ENCODE results near the gene CCDC174.
"Not testable (repeated sequence)": the region's sequence is repeated elsewhere in the genome, so short reads cannot be mapped to it uniquely, and the experiment has no call there.

The CCDC174 gene

DNA sequence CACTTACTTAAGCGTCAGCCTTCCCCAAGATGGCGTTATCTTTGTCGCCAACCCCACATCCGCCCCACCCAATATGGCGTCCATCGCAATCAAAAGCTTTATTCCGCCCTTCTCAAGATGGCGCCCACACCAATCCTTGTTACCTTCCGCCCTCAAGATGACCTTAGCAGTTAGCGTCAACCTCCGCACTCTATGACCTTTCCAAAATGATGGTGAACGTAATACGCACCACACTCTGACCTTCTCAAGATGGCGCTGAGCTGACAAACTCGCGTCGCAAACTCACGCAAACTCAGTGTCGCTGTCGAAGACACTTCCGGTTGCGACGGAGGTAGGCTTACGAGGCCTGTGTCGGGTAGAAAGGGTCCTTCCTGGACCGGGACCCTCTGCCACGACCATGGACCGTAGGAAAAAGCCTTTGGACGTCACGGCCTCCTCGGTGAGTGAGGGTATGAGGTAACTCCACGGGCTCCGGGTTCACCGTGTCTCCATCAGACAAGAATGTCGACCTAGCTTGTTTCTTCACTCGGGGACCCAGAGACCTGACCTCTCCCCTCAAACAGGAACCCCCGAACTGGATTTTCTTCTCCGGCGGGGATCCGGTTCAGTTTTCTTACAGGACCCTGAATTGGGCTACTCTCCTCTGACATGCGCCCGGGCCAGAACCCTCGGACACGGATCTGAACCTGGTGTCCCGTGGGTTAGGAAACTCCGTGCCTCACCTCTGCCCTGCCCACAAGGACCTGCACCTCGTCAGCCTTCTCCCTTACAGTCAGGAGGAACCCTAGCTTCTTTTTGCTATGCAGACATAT, at the start of gene CCDC174:
TSS of gene CCDC174 (plus strand) at position 323 of the 812 bp plus-strand sequence. CDS start at position 398, 75 bp downstream.
- peak; percentile 99 for DNase-seq

DNA sequence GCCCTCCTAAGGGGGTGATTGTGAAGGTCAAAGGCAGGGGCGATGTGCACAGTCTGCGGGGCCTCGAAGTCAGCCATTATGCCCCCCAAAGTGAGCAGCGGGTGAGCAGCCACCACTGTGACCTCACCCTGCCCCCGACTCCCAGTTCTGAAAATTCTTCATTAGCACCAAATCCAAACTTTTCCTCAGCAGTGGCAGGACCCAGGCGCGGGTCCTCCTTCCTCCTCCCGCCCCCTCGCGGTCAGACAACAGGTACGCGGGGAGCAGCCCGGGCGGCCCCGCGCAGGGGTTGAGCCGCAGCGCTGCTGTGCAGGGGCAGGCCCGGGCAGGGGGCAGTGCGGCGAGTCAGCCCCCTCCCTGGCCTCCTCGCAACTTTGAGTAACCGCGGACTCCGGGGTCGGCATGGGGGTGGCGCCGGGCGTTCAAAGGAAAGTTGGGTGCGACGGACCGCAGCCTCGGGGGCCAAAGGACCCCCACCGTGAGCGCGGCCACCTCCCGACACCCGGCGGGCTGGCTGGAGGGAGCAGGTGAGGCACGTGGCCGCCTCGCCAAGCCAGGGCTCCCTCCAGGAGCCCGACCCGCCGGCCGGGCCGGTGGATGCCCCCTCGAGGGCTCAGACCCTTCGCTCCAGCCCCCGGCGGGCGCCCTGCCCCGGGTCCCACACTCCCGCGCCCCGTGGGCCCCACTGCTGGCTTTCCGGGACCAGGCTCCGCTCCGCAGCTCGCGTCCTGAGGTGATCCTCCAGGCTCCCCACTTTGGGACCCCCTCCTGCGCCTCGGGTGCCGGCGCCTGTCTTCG, 49.4 kb upstream of the CCDC174 start:
- no peak for DNase-seq

DNA sequence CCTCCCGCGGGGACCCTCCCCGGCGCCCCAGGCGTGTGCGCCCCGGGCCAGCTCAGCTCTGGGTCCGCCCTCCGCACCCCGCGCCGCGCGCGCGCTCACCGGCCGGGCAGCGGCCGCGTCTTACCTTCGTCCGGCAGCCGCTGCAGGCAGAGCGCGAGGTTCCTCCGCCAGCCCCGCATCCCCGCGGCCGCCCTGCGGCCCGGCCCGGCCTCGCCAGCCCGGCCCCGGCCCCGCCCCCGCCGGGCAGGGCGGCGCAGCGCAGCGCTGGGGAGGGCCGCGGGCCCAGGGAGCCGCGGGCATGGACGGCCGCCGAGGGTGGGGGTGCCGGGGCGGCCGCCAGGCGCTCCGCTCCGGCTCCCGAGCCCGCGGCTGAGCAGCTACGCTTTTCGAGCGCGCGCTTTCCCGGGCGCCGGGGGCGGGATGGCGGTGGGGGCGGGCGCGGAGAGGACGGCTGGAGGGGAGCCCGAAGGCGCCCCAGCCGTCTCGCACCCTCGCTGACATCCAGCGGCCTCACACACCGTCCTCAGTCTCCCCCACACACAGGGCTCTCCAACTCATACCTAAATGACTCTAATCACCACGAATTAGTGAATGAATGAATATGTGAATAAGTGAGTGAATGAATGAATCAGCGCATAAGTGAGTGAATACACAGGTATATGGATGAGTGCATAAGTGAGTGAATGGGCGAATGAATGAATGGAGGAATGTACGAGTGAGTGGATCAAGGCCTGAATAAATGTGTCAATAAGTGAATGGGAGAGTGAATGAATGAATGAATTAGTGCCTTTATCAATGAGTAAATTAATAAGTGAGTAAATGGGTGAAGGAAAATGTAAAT, 48.5 kb upstream of the CCDC174 start:
- no peak for DNase-seq

DNA sequence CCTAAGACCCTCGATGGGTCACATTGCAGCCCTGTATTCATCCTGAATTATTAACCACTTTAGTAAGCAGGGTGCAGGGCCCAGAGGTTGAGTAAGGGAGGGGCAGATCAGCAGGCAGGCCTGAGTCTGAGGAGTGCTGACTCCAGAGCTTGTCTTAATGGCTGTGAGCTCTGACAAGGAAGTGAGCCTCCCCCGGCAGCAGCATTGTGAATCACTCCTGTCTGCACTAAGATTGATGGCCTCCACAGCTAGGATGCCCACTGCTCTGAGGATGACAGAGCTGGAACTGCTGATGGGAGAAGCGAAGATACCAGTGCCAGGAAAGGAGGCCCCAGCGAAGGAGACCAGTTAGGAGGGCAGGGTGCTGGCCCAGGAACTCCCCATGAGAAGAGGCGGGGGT, 46.5 kb upstream of the CCDC174 start:
- no peak for DNase-seq

- no peak for DNase-seq
Measured at GRCh38 chr3:14605744-14606143, 45.8 kb upstream of the CCDC174 start.

GRCh38 chr3:14606669-14607339, 44.8 kb upstream of the CCDC174 start:
- no peak for DNase-seq

DNA sequence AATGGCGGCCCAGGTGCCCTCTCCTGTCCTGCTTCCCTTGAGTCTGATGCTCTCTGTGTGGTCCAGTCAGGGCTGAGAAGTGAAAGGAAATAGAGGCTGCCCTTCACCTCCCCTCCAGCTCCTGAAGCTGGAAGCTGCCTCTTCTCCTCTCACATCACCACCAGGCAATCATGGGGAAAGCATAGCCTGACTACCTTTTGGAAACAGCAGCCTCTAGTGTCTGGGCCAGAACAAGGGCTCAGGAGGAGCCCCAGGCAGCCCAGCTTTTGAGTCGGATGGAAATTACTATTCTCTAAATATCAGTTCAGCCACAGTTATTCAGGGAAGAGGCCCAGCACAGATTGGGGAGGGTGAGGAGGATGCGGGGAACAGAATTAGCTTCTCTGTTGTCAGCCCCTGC, 43.3 kb upstream of the CCDC174 start:
- no peak for DNase-seq

GRCh38 chr3:14609058-14609457, 42.5 kb upstream of the CCDC174 start:
- not testable (repeated sequence) for DNase-seq

DNA sequence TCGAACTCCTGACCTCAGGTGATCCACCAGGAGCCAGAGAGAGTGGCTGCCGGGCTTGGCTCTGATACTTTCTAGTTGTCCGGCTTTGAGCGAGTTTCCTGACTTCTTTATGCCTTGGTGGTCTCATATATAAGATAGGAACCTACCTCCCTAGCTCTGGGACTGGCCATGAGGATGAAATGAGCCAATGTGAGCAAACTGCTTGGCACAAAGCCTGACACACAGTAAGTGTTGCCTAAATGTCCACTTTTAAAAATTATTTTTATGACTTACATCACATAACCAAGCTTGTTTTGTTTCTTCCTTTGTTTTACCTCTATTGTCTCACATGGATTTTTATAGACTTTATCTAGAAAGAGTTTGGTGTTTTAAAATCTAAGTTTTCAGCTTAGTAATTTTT, 42.1 kb upstream of the CCDC174 start:
- DNase-seq: no peak

- DNase-seq: no peak
Measured at GRCh38 chr3:14609941-14610340, 41.6 kb upstream of the CCDC174 start.

DNA sequence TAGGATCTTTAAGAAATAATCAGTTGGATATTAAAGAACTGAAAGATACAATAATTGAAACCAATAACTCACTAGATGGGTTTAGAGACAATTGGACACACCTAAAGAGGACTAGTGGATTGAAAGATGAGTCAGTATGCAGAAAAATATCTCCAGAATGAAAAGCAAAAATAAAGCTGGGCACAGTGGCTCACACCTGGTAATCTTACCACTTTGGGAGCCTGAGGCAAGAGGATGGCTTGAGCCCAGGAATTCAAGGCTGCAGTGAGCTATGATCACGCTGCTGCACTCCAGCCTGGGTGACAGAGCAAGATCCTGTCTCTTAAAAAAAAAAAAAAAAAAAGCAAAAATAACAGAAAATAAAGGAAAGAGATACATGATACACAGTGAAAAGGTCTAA, 37.4 kb upstream of the CCDC174 start:
- DNase-seq: no peak

DNA sequence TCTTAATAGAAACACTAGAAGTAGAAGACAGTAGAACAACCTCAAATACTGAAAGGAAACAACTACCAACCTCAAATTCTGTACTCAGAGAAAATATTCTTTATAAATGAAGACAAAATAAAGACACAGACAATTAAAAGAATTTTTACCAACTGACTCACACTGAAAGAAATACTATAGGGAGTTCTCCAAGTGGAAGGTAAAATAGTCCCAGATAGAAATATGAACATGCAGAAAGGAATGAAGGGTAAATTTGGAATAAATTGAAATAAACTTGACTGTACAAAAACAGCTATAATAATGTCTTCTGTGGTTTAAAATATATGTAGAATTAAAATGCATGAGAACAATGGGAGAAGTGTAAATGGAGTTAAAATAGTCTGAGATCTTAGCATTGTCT, 36.7 kb upstream of the CCDC174 start:
- DNase-seq: no peak

DNA sequence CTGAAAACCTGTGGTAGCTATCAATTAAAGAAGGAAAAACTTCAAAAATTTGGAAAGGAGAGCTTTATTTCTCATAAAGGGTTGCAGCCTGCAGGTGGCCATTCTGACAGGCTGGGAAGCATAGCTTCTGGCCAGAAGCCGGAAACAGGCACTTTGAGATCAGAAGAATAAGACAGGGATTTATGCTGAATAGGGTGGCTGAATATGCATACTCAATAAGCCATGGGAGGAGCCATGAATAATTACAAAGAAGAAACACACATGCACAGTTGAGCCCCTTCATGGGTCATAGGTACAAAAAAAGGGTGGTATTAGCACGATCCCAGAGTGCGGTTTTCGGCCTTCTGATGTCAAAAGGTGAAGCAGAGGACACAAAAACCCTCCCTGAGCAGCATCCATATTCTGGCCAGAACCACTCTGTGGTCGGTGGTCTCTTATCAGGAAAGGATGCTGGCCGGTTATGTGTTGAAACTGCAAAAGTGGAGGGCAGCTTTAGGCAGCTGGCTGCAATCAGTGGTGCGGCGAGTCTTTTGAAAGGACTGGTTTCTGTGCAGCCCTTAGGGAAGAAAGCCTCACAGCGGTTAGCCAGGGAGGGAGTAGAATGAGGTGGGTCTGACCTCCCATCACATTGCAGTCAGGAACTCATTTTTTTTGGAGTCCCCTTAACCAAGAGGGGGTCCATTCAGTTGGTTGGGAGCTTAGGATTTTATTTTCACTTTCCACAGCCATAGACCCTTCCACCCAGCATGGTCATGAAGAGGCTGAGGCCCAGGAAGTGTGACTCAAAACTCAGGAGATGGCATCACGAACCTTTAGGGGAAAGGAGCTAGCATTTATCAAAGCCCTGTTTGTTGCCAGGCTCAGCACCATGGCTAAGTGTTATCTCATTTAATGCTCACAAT, 34.7 kb upstream of the CCDC174 start:
- DNase-seq: no peak

- DNase-seq: peak; percentile 1
Measured at GRCh38 chr3:14617508-14618023, 34.0 kb upstream of the CCDC174 start.

DNA sequence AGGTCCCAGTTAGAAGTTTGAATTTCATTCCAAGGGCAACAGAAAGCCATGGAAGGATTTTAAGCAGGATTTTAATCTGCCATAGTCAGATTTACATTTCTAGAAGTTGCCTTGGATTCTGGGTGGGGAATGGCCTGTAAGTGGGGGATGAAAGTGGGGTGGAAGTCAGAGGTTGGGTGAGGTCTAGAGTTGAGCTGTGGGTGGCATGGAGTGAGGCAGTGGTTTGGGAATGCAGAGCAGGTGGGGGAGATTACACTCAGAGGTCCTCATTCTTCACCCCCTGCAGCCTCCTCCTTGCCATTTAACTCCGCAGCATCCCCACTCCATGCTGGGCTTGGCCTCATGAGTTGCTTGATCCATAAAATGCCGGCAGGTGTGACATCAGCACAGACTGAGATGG, 32.0 kb upstream of the CCDC174 start:
- no peak for DNase-seq

DNA sequence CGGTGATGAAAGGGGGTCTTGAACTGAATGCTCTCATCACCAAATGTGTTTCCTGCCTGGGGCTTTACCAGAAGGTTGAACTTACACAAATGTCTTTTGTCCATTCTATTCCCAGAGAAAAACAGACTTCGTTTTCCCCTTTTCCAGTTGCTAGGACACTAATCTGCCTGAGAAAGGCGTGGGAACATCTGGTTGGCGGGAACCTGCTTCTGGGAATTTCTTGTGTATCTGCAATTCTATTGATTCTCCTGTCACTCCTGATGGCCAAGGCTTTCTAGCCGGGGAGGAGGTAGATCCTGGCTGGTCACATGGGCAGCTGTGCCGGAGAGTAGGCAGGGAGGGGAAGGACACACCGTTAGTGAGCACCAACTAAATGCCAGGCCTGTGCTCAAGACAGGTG, 31.1 kb upstream of the CCDC174 start:
- no peak for DNase-seq

DNA sequence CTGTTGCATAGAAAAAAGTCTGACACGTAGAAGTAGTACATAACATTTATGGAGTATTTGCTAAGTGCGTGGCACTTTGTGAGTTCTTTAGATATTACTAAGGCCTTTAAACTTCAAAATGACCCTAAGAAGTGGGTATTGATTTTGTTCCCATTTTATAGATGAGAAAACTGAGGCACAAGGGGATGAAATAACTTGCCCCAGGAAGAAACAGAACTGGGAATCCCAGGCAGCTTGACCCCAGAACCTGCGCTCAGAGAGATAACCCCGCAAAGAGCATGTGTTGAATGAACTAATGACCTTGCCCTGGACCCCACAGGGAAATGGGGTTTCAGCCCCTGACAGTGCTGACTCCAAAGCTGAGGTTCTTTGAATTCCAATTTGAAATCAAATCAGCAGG, 30.5 kb upstream of the CCDC174 start:
- DNase-seq: no peak

GRCh38 chr3:14622368-14622767, 29.2 kb upstream of the CCDC174 start:
- DNase-seq: no peak

DNA sequence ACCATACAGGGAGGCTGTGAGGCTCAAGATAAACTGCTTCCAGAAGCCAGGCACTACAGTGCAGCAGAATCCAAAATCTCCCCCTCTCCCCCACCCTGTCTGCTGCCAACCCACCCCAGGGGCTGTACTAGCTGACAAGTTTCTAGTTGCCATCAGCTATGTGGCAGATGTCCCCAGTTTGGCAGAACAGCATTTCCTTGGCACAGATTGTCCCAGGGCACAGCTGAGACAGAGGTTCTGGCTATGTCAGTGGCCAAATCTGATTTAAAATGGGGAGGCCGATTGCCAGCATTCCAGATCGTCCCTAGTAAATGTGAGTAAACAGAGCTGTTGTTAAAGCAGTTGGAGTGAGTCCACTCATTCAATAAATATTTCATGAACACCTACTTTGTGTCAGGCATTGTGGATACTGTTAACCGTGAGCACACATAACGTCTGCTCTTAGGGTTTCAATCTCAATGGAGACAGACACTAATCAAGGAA, 28.0 kb upstream of the CCDC174 start:
- no peak for DNase-seq

- no peak for DNase-seq
Measured at GRCh38 chr3:14624498-14624897, 27.1 kb upstream of the CCDC174 start.

- DNase-seq: no peak
Measured at GRCh38 chr3:14625443-14625842, 26.1 kb upstream of the CCDC174 start.

All from GDM1 (cell line).